DMS53 (cell line): ENCODE data around the gene SPDYE2.
"Not testable (repeated sequence)": the region's sequence is repeated elsewhere in the genome, so short reads cannot be mapped to it uniquely, and the experiment has no call there.

Experiments
- DNase-seq: peaks from one replicate; lab custom pipeline; 2025; lab: John Stamatoyannopoulos, UW

The SPDYE2 gene

GRCh38 chr7:102604431-102605145 is 53.6 kb downstream of the SPDYE2 start:
- not testable (repeated sequence) for DNase-seq

GRCh38 chr7:102606848-102607247 is 55.8 kb downstream of the SPDYE2 start:
- DNase-seq, result not testable (repeated sequence)

DNA sequence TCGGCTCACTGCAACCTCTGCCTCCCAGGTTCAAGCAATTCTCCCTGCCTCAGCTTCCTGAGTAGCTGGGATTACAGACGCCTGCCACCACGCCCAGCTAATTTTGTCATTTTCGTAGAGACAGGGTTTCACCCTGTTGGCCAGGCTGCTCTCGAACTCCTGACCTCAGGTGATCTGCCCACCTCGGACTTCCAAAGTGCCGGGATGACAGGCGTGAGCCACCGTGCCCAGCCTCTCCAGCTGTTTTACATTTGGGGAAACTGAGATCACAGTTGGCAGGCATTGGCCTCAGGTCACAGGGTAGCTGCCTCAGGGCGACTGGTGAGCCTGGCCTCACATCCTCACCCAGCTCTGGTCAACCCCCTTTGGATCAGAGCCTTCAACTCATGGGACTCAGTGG is 58.7 kb downstream of the SPDYE2 start:
- DNase-seq, result not testable (repeated sequence)

GRCh38 chr7:102610441-102610840 is 59.4 kb downstream of the SPDYE2 start:
- not testable (repeated sequence) for DNase-seq

DNA sequence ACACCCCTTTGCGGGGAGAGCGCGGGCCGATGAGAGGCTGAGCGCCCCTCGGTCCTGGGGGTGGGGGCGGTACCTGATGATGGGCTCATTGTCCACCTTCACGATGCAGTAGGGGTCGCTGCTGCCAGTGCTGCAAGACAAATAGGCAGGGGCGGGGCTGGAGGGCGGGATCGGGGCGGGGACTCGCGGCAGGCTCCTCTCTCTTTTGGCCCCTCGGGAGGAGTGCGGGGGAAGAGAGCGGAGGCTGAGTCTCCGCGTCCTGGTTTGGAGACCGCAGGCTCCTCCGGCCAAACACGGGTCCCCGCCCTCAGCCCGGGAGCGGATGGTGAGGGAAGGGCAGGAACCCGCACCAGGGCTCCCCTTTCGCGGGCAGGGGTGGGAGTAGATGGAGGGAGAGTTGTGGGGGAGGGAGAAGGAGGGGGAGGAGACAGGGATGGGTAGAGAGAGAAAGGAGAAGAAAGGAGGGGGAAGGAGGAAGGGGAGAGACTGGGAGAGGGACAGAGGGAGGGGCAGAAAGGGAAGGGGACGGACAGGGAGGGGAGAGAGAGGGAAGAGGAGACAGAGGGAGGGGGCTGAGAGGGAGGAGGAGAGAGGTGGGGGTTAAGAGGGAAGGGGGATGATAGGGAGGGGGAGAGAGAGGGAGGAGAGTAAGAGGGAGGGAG is 60.1 kb downstream of the SPDYE2 start:
- not testable (repeated sequence) for DNase-seq

DNA sequence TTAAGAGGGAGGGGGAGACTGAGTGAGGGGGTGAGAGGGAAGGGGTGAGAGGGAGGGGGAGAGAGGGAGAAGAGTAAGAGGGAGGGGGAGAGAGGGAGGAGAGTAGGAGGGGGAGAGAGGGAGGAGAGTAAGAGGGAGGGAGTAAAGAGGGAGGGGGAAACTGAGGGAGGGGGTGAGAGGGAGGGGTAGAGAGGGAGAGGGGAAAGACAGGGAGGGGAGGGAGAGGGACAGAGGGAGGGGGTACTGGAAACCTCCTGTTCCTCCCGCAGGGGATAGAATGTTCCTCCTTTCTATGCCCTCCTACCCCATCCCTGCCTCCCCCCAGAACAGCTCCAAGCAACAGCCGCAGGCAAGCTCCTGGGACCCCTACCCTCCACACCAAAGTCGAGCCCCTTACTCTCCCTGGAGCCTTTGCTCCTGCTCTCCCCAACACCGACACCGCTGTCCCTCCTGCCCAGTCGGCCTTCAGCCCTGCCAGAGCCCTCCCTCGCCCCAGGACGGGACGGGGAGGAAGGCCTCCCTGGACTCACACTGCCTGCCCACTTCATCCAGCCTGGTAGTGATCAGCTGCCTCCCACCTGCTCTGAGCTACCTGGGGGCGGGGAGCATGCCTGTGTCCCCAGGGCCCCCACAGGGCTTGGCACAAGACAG is 60.8 kb downstream of the SPDYE2 start:
- not testable (repeated sequence) for DNase-seq
